Suprapubic skin (tissue), 4 donors: ENCODE data around the gene CBLB. TPM values are rescaled to one million over a fixed set of nuclear protein-coding genes. Genes with fewer than 3 reads are reported as not detected.
A peak's percentile ranks its signal among the peaks of the same experiment; 100 is the strongest.

Experiments
- DNase-seq, 2 donors: peaks; one replicate each; pipeline ENCODE4 v3.0.0-alpha.2; 2019; ENCODE audit warnings: low spot score in 2 of 2
- H3K27ac ChIP-seq: fragments of 200-600 bp; sonication (generic); one replicate; pipeline ENCODE4 v1.5.1; 2019
- H3K27me3 ChIP-seq: fragments of 200-600 bp; sonication (generic); one replicate; pipeline ENCODE4 v1.5.1; 2019
- H3K36me3 ChIP-seq: fragments of 200-600 bp; sonication (generic); one replicate; pipeline ENCODE4 v1.5.1; 2019
- H3K4me1 ChIP-seq: fragments of 200-600 bp; sonication (generic); one replicate; pipeline ENCODE4 v1.5.1; 2019
- H3K4me3 ChIP-seq: fragments of 200-600 bp; sonication (generic); one replicate; pipeline ENCODE4 v1.5.1; 2019; ENCODE audit warnings: mild to moderate bottlenecking
- H3K9me3 ChIP-seq: fragments of 200-600 bp; sonication (generic); one replicate; pipeline ENCODE4 v1.5.1; 2019
- CTCF ChIP-seq, 2 donors: fragments of 200-600 bp in 1 of 2; fragments of 450-650 bp in 1 of 2; sonication (generic) in 1 of 2; IDR thresholded peaks; one replicate each; pipeline ENCODE4 v1.5.1; 2016 to 2019; ENCODE audit warnings: antibody characterized with exemption in 2 of 2, mild to moderate bottlenecking in 1 of 2, moderate library complexity in 1 of 2
- EP300 ChIP-seq: sonication (generic); formaldehyde crosslinking; IDR thresholded peaks from one replicate; pipeline ENCODE4 v1.6.1; 2017; ENCODE audit warnings: antibody characterized with exemption
- POLR2A ChIP-seq, 2 donors: fragments of 450-650 bp; IDR thresholded peaks; one replicate each; pipeline ENCODE4 v1.6.1; 2017; ENCODE audit warnings: antibody characterized with exemption in 2 of 2, mild to moderate bottlenecking in 2 of 2, moderate library complexity in 2 of 2
- POLR2AphosphoS5 ChIP-seq, 3 donors: sonication (generic); formaldehyde crosslinking; IDR thresholded peaks; one replicate each; pipeline ENCODE4 v1.6.1; 2017; ENCODE audit warnings: antibody characterized with exemption in 3 of 3
- WGBS: methylation state at CpG from one replicate; pipeline ENCODE4 v1.1.5; 2018; 5-methylcytosine and 5-hydroxymethylcytosine counted together
- total RNA-seq, 4 donors: library from RNA; depleted of rRNA; stranded (reverse); fragments of >200 nt; gene quantifications; one replicate each; pipeline ENCODE4 v1.1.0, GENCODE V29; 2016

The CBLB gene
- total RNA-seq, 4 donors from 2014 or later = 16.8 to 43.8 (median 25.2) TPM

- TF ChIP-seq POLR2A (IDR thresholded peaks at IDR 0.05) (no peak), EP300 (no peak), POLR2AphosphoS5 (IDR thresholded peaks at IDR 0.05) (no peak), CTCF (IDR thresholded peaks at IDR 0.05) (no peak)
- WGBS = 29% methylated on average over 9 of the region's 9 CpGs
- Histone ChIP-seq H3K27me3 (no peaks in the 10 kb centered on the region), H3K9me3 (no peaks in the 10 kb centered on the region), H3K4me3 (peak overlapping the region; percentile 72), H3K27ac (peak overlapping the region; percentile 96), H3K36me3 (no peaks in the 10 kb centered on the region), H3K4me1 (peaks cover 48% of the 10 kb centered on the region)
- DNase-seq = no peak
Observed at GRCh38 chr3:105866656-105867653, 1.9 kb downstream of the CBLB start.

GRCh38 chr3:105865867-105866350 is 2.9 kb downstream of the CBLB start:
- Histone ChIP-seq H3K27me3 (no peaks in the 10 kb centered on the region), H3K4me3 (peak overlapping the region; percentile 72), H3K36me3 (no peaks in the 10 kb centered on the region), H3K9me3 (no peaks in the 10 kb centered on the region), H3K4me1 (peaks cover 49% of the 10 kb centered on the region), H3K27ac (no peak overlapping the region)
- DNase-seq = no peak
- TF ChIP-seq POLR2A (IDR thresholded peaks at IDR 0.05) (peak in 1 of 2 donors; percentile 17), POLR2AphosphoS5 (IDR thresholded peaks at IDR 0.05) (no peak), EP300 (no peak), CTCF (IDR thresholded peaks at IDR 0.05) (no peak)
- 68% methylated on average over 1 of the region's 1 CpG for WGBS

GRCh38 chr3:105865016-105865623 is 3.7 kb downstream of the CBLB start:
- peak overlapping the region; percentile 72 for H3K4me3 ChIP-seq
- H3K27ac ChIP-seq = no peak overlapping the region
- peaks cover 3% of the 10 kb centered on the region for H3K36me3 ChIP-seq
- WGBS = 58% methylated on average over 1 of the region's 1 CpG
- no peaks in the 10 kb centered on the region for H3K27me3 ChIP-seq
- TF ChIP-seq POLR2AphosphoS5 (IDR thresholded peaks at IDR 0.05) = no peak
- no peak for TF ChIP-seq CTCF (IDR thresholded peaks at IDR 0.05)
- peaks cover 47% of the 10 kb centered on the region for H3K4me1 ChIP-seq
- no peak for DNase-seq
- H3K9me3 ChIP-seq = no peaks in the 10 kb centered on the region

- Histone ChIP-seq H3K27me3 (no peaks in the 10 kb centered on the region), H3K9me3 (no peaks in the 10 kb centered on the region), H3K36me3 (peaks cover 7% of the 10 kb centered on the region), H3K27ac (no peak overlapping the region), H3K4me3 (peak overlapping the region; percentile 72), H3K4me1 (peaks cover 41% of the 10 kb centered on the region)
- 92% methylated on average over 4 of the region's 4 CpGs for WGBS
- TF ChIP-seq EP300 (no peak), POLR2A (IDR thresholded peaks at IDR 0.05) (no peak), POLR2AphosphoS5 (IDR thresholded peaks at IDR 0.05) (no peak), CTCF (IDR thresholded peaks at IDR 0.05) (no peak)
- DNase-seq = no peak
Observed at GRCh38 chr3:105864212-105864611, 4.6 kb downstream of the CBLB start.

GRCh38 chr3:105863608-105864007 is 5.2 kb downstream of the CBLB start:
- no peak for DNase-seq
- Histone ChIP-seq H3K27ac (no peak overlapping the region), H3K4me3 (peak overlapping the region; percentile 72), H3K9me3 (no peaks in the 10 kb centered on the region), H3K27me3 (no peaks in the 10 kb centered on the region), H3K36me3 (peaks cover 10% of the 10 kb centered on the region), H3K4me1 (peaks cover 41% of the 10 kb centered on the region)
- TF ChIP-seq CTCF (IDR thresholded peaks at IDR 0.05) = no peak
- TF ChIP-seq POLR2AphosphoS5 (IDR thresholded peaks at IDR 0.05) = no peak
- TF ChIP-seq EP300 = no peak
- no peak for TF ChIP-seq POLR2A (IDR thresholded peaks at IDR 0.05)
- 94% methylated on average over 1 of the region's 1 CpG for WGBS
